ENCODE measurements around the gene TMEM59.
A peak's percentile ranks its signal among the peaks of the same experiment; 100 is the strongest.
"Not testable (repeated sequence)": the region's sequence is repeated elsewhere in the genome, so short reads cannot be mapped to it uniquely, and the experiment has no call there.

Gene TMEM59

DNA sequence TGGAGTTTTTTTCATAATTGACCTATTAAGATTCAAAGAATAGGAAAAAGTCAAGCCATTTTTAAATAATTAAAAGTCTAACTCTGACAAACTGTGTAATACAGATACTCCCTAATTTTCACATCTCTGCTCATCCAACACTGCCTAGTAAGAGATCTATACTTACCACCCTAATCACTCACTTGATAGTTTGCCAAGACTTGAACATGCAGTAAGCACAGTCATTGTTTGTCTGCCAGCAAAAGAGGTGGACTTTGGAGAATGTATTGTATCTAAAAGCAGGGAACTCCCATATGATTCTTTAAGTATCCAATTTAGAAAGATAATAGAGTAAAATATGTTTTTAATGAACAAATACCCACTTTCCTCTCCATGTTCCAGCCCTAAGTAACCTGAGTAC, 15.5 kb downstream of the TMEM59 start:
- no peak for TF ChIP-seq CTCF (conservative IDR thresholded peaks at IDR 0.05; ENCODE audit: low read length)
- DNase-seq (ENCODE audit: low read depth): peak; percentile 6
- no peak overlapping the region for H3K4me3 ChIP-seq (ENCODE audit: low read length)

DNA sequence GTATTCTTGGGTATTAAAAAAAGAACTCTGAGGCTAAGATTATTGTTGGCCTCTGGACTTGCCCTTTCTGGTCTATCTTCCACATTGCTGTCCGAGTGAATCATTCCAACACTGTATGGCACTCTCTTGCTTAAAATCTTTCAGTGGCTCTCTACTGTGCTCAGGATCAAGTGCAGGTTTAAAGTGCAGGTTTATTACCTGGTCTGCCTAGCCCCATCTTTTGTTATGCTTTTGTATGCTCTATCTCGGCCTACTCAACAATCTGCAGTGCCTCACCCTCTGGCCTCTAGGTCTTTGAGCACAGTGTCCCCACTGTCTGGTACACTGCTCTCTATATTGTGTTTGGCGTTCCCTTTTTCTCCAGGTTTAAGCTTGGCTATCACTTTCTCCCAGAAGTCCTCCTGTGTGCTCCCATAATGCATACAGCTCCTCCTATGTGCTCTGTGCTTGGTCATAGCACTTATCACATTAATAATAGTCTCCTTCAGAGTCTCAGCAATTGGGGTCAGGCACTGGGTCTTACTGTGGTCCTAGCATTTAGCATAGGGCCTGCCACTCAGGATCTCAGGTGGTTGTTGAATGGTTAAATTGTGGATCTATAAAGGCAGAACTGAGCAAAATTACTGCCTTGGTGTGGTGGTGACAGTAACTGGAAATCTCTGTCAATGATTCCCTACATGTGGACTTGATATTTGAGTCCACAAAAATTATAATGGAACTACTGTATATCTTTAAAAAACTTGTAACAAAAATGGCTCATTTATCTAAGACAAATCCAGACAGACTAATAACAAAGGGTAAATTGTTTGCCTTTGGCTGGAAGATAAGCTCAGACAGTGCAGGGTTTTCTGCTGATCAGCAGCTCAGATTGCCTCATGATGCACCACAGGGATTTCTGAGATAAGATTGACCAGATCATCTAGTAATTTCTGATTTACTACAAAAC, 24.4 kb downstream of the TMEM59 start:
- no peak for TF ChIP-seq CTCF (conservative IDR thresholded peaks at IDR 0.05; ENCODE audit: low read length)
- DNase-seq (ENCODE audit: low read depth): no peak
- no peak overlapping the region for H3K4me3 ChIP-seq (ENCODE audit: low read length)

DNA sequence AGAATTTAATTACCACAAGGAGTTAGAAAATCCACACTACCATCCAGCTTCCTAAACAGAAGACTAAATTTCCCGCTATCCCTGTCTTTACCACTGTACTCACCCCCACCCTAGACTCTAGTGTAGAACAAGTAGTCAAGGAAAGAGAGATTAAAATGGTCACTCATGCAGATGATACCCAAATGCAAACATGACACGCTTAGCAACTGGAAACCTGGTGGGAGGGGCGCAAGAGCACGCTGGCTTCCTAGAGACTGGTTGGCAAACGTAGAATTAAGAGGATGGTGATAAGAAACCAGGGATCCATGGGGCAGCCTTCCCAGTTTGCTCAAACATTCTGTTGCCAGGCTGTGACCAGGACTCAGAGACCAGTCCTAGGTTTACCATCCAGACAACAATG, 25.2 kb downstream of the TMEM59 start:
- TF ChIP-seq CTCF (conservative IDR thresholded peaks at IDR 0.05; ENCODE audit: low read length): no peak
- H3K4me3 ChIP-seq (ENCODE audit: low read length): no peak overlapping the region
- DNase-seq (ENCODE audit: low read depth): no peak

DNA sequence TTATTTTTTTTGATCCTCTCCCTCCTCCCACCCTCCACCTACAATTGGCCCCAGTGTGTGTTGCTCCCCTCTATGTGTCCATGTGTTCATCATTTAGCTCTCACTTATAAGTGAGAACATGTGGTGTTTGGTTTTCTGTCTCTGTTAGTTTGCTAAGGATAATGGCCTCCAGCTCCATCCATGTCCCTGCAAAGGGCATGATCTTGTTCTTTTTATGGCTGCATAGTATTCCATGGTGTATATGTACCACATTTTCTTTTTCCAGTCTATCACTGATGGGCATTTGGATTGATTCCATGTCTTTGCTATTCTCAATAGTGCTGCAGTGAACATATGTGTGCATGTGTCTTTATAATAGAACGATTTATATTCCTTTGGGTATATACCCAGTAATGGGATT, 28.2 kb downstream of the TMEM59 start:
- H3K4me3 ChIP-seq (ENCODE audit: low read length); DNase-seq (ENCODE audit: low read depth): not testable (repeated sequence)

- DNase-seq (ENCODE audit: low read depth): no peak
- no peak overlapping the region for H3K4me3 ChIP-seq (ENCODE audit: low read length)
- no peak for TF ChIP-seq CTCF (conservative IDR thresholded peaks at IDR 0.05; ENCODE audit: low read length)
Measured at GRCh38 chr1:54024358-54024757, 28.6 kb downstream of the TMEM59 start.

DNA sequence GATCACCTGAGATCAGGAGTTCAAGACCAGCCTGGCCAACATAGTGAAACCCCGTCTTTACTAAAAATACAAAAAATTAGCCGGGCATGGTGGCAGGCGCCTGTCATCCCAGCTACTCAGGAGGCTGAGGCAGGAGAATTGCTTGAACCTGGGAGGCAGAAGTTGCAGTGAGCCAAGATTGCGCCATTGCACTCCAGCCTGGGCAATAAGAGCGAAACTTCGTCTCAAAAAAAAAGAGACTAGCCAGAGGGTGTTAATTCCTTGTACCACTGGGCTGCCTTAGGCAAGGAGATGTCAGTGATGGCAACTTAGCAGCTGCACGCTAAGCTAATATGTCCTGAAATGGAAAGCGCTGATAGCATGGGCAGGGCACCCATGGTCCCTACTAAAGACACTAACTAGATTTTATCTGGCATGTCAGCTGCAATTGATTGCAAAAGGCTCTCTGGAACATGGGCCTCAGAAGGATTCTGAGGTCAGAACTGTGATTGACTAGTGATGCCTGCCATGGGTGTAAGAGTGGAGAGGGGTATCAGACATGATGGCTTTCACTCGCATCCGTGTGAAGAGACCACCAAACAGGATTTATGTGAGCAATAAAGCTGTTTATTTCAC, 33.3 kb downstream of the TMEM59 start:
- H3K4me3 ChIP-seq (ENCODE audit: low read length); DNase-seq (ENCODE audit: low read depth): not testable (repeated sequence)

DNA sequence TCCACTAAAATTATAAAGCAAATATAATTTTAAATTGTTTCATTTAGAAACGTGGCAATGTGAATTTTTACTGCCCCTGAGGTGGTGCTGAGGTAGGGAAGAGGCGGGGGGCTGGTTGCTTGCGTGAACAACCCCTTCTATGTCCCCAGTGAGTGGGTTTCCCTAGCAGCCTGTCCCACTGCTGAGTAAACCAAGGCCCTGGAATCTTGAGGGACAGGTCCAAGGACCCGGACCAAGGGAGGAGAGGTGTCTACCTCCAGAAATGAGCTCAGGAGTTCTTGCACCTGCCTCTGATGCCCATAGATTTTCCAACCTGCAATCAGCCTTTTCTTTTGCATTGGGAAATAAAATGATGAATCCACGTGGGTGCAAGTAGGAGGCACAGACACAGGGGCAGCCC, 34.4 kb downstream of the TMEM59 start:
- H3K4me3 ChIP-seq (ENCODE audit: low read length): no peak overlapping the region
- TF ChIP-seq CTCF (conservative IDR thresholded peaks at IDR 0.05; ENCODE audit: low read length): no peak

DNA sequence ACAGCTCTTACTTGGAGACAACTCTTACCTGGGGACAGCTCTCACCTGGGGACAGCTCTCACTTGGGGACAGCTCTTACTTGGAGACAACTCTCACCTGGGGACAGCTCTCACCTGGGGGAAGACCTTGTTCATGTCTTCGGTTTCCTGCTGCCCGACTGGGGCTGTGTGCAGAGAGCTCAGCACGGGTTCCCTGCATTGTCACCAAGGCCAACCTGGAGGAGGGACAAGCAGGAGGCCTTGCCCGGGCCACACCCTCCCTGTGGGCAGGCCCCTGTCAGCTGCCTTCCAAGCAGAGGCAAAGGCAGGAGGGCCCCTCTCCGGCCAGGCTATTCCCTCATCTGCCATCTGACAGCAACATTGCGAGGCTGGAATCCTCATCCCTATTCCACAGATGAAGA, 35.0 kb downstream of the TMEM59 start, which contains the start of gene LDLRAD1:
Gene LDLRAD1 (minus strand): TSS at position 208 of the 400 bp plus-strand sequence. CDS start 74 bp downstream, at position 134.
- no peak for DNase-seq (ENCODE audit: low read depth)
- TF ChIP-seq CTCF (conservative IDR thresholded peaks at IDR 0.05; ENCODE audit: low read length): no peak
- no peak within 1 kb of the TSS for H3K4me3 ChIP-seq (ENCODE audit: low read length)

More for the DNA sequence above, 34.4 kb downstream of the TMEM59 start:
- DNase-seq (ENCODE audit: low read depth): no peak

Data from AG10803 (cell line).